Panc1 (cell line): Measurements from ENCODE around the gene DCN. TPM values are rescaled to one million over a fixed set of nuclear protein-coding genes. Genes with fewer than 3 reads are reported as not detected.
A peak's percentile ranks its signal among the peaks of the same experiment; 100 is the strongest.

ENCODE experiments used
- ATAC-seq: fragments of 200-7000 bp; cut with Tn5 transposase; 2 replicates; pipeline ENCODE4 v1.9.1; 2020; ENCODE audit warnings: mild to moderate bottlenecking, moderate library complexity
- BruUV-seq: library from RNA; stranded (reverse); fragments of 400-500 nt; replicated peaks from 2 replicates; lab custom pipeline; 2021; lab: Mats Ljungman, UMichigan
- CTCF ChIA-PET: fragments of 300-600 bp; sonication (Branson Sonifier 250); formaldehyde crosslinking; loops from one replicate; lab custom pipeline; 2022; ENCODE audit warnings: antibody characterized with exemption; lab: Charles Lee
- POLR2A ChIA-PET: fragments of 300-600 bp; sonication (Branson Sonifier 250); formaldehyde crosslinking; loops from one replicate; lab custom pipeline; 2022; ENCODE audit warnings: antibody characterized with exemption; lab: Charles Lee
- DNase-seq: peaks from one replicate; pipeline ENCODE4 v3.0.0-alpha.2; 2010; ENCODE audit warnings: low read depth, low spot score
- H3K27ac ChIP-seq: 2 replicates; pipeline ENCODE4 v1.5.1; 2011; ENCODE audit warnings: mild to moderate bottlenecking, low read length, inconsistent platforms
- H3K27me3 ChIP-seq: fragments of 200-500 bp; sonication (Bioruptor generic); 2 replicates; pipeline ENCODE4 v1.6.0; 2014; ENCODE audit warnings: low read length, inconsistent platforms; ENCODE audit not compliant: control insufficient read depth, insufficient read depth
- H3K36me3 ChIP-seq: fragments of 200-500 bp; sonication (Bioruptor generic); 2 replicates; pipeline ENCODE4 v1.5.1; 2014; ENCODE audit warnings: inconsistent platforms, mild to moderate bottlenecking, low read length, moderate library complexity; ENCODE audit not compliant: control insufficient read depth, insufficient read depth
- H3K4me1 ChIP-seq: 2 replicates; pipeline ENCODE4 v1.5.1; 2011; ENCODE audit warnings: inconsistent platforms, mild to moderate bottlenecking, low read length, moderate library complexity; ENCODE audit not compliant: control insufficient read depth, insufficient read depth
- H3K4me3 ChIP-seq, 2 experiments: 2 replicates each; pipeline ENCODE4 v1.5.1; 2011 to 2012; ENCODE audit warnings: low read depth in 2 of 2, low read length in 2 of 2, mild to moderate bottlenecking in 2 of 2, inconsistent platforms in 1 of 2, moderate library complexity in 1 of 2
- H3K9me3 ChIP-seq: fragments of 200-500 bp; sonication (Bioruptor generic); 2 replicates; pipeline ENCODE4 v1.5.1; 2014; ENCODE audit warnings: low read depth, mild to moderate bottlenecking, inconsistent platforms, low read length, moderate library complexity; ENCODE audit not compliant: control insufficient read depth, insufficient read depth
- POLR2AphosphoS5 ChIP-seq: IDR thresholded peaks from 2 replicates; pipeline ENCODE4 v1.6.1; 2012; ENCODE audit warnings: mild to moderate bottlenecking, low read depth, low read length, moderate library complexity
- SIN3A ChIP-seq: IDR thresholded peaks from 2 replicates; pipeline ENCODE4 v1.6.1; 2012; ENCODE audit warnings: low read depth, mild to moderate bottlenecking, low read length, moderate library complexity, borderline replicate concordance; ENCODE audit not compliant: insufficient read depth
- TCF7L2 ChIP-seq: IDR thresholded peaks from 2 replicates; pipeline ENCODE4 v1.6.1; 2011; ENCODE audit warnings: mild to moderate bottlenecking, low read depth, low read length, inconsistent platforms
- in situ Hi-C: cut with HindIII; loops from 2 replicates; pipeline ENCODE4 v1.10.0; 2016; ENCODE audit warnings: low sequenced_read_pairs, low pct_unique_long_range_greater_than_20kb
- intact Hi-C: fragments of 100-400 bp; cut with micrococcal nuclease; formaldehyde crosslinking; loops from one replicate; pipeline ENCODE4 v1.10.0; 2022; ENCODE audit not compliant: unreplicated experiment
- total RNA-seq: library from RNA; stranded (reverse); gene quantifications from one replicate; pipeline ENCODE4 v1.2.1, GENCODE V29; 2021; ENCODE audit not compliant: unreplicated experiment
- TF ChIP-seq, protein P1 (sequence below): fragments of 450-650 bp; IDR thresholded peaks from 2 replicates; pipeline ENCODE4 v1.5.1; 2017; ENCODE audit warnings: mild to moderate bottlenecking
- TF ChIP-seq, protein P2 (sequence below), 2 experiments: IDR thresholded peaks; 2 replicates each; pipeline ENCODE4 v1.6.1; 2011 to 2012; ENCODE audit warnings: low read depth in 2 of 2, control low read depth in 1 of 2, low read length in 1 of 2, mild to moderate bottlenecking in 1 of 2, moderate library complexity in 1 of 2; ENCODE audit not compliant: insufficient read depth in 1 of 2

DCN gene
- total RNA-seq, 1 experiment from 2014 or later = 1.9 TPM

DNA sequence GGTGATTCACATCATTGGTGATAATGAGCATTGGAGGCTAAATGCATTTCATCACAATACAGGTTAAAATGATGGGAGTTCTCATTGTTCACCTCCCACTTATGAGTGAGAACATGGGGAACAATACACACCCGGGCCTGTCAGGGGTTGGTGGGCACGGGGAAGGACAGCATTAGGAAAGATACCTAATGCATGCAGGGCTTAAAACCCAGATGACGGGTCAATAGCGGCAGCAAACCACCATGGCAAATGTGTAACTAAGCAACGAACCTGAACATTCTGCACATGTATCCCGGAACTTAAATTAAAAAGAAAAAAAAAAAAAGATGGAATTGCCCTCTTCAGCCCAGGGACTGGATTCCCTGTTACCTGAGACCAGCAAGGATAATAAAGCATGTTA is 69.0 kb downstream of the DCN start:
- no TSS peak for BruUV-seq
- CTCF ChIA-PET = no interaction called here

DNA sequence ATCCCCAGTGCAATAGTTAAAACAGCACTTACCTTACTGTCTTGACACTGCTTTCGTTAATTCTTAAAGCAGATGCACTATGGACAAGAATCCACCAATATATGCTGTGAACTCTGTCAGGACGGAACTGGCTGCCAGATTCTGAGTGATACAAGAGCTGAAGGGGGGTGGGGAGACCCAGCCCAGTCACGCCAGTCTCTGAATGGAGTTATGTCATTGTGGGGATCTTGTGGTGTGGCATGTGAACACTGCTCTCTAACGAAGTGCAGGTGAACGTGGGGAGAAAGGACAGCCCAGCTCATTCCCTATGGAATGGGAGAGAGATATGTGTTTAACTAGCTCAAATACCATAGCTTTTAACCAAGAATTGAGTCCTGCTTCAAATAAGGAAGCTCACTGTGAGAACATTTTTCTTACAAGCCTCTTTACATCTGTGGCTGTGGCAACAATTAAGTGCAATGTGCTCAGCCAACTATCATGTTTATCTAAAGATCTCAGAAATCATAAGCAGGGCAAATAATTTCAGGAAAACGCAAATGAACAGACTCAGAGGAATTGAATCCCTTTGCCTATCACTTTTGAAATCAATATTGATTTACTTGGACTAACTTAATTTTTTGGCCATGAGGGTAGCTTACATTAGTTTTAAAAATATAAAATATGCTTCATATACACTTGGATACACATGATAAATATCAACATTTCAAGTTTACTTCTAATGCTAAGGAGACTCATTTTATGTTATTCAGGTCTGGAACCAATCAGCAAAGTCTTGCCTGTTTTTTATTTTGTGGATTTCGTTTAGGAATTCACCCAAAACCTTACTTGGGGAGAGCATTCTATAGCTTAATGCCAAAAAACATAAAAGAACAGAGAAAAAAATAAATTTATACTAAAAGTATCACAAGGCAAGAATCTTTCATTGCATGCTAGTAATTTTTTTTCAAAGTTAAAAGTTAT is 71.0 kb downstream of the DCN start, which contains the start of gene LUM:
Gene LUM (minus strand): TSS at position 129 of the 960 bp plus-strand sequence. CDS start 2,515 bp downstream, outside the sequence.
- BruUV-seq = no TSS peak
- no peak within 1 kb of the TSS for H3K27ac ChIP-seq
- TF ChIP-seq SIN3A (no peak), POLR2AphosphoS5 (no peak)
- CTCF ChIA-PET = interaction anchor here (0.5 kb wide), 1 partner anchor 1065 kb away, joined by 4 read pairs; no protein-coding TSS in a partner anchor
- DNase-seq (no peak), ATAC-seq (no peak)
- H3K4me1 ChIP-seq = no peaks in the 10 kb centered on the region
- in situ Hi-C loops (no loop called here), intact Hi-C loops (no loop called here)
- H3K4me3 ChIP-seq = peak within 1 kb of the TSS in 1 of 2 experiments; percentile 22; a peak in 1 of 4 replicates
- H3K27me3 ChIP-seq = no peaks in the 10 kb centered on the region
- no peaks in the 10 kb centered on the region for H3K9me3 ChIP-seq
- POLR2A ChIA-PET = interaction anchor here (0.6 kb wide), 1 partner anchor 138 kb away, joined by 3 read pairs; no protein-coding TSS in a partner anchor
- H3K36me3 ChIP-seq = no peaks in the 10 kb centered on the region; the same call in 1 of the 2 replicates

More for the DNA sequence above, 69.0 kb downstream of the DCN start:
- ATAC-seq (no peak), DNase-seq (no peak)
- TF ChIP-seq TCF7L2 (no peak), POLR2AphosphoS5 (no peak), SIN3A (no peak)
- TF ChIP-seq, protein P1, sequence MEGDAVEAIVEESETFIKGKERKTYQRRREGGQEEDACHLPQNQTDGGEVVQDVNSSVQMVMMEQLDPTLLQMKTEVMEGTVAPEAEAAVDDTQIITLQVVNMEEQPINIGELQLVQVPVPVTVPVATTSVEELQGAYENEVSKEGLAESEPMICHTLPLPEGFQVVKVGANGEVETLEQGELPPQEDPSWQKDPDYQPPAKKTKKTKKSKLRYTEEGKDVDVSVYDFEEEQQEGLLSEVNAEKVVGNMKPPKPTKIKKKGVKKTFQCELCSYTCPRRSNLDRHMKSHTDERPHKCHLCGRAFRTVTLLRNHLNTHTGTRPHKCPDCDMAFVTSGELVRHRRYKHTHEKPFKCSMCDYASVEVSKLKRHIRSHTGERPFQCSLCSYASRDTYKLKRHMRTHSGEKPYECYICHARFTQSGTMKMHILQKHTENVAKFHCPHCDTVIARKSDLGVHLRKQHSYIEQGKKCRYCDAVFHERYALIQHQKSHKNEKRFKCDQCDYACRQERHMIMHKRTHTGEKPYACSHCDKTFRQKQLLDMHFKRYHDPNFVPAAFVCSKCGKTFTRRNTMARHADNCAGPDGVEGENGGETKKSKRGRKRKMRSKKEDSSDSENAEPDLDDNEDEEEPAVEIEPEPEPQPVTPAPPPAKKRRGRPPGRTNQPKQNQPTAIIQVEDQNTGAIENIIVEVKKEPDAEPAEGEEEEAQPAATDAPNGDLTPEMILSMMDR = no peak
- TF ChIP-seq, protein P2, sequence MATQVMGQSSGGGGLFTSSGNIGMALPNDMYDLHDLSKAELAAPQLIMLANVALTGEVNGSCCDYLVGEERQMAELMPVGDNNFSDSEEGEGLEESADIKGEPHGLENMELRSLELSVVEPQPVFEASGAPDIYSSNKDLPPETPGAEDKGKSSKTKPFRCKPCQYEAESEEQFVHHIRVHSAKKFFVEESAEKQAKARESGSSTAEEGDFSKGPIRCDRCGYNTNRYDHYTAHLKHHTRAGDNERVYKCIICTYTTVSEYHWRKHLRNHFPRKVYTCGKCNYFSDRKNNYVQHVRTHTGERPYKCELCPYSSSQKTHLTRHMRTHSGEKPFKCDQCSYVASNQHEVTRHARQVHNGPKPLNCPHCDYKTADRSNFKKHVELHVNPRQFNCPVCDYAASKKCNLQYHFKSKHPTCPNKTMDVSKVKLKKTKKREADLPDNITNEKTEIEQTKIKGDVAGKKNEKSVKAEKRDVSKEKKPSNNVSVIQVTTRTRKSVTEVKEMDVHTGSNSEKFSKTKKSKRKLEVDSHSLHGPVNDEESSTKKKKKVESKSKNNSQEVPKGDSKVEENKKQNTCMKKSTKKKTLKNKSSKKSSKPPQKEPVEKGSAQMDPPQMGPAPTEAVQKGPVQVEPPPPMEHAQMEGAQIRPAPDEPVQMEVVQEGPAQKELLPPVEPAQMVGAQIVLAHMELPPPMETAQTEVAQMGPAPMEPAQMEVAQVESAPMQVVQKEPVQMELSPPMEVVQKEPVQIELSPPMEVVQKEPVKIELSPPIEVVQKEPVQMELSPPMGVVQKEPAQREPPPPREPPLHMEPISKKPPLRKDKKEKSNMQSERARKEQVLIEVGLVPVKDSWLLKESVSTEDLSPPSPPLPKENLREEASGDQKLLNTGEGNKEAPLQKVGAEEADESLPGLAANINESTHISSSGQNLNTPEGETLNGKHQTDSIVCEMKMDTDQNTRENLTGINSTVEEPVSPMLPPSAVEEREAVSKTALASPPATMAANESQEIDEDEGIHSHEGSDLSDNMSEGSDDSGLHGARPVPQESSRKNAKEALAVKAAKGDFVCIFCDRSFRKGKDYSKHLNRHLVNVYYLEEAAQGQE (IDR thresholded peaks at IDR 0.05; ENCODE audit: insufficient read depth in 1 of 2, low read depth in 2 of 2, low read length in 1 of 2) = no peak
- Histone ChIP-seq H3K4me1 (no peaks in the 10 kb centered on the region), H3K9me3 (no peaks in the 10 kb centered on the region), H3K4me3 (no peak overlapping the region), H3K27me3 (no peaks in the 10 kb centered on the region), H3K36me3 (no peaks in the 10 kb centered on the region; the same call in 1 of the 2 replicates), H3K27ac (no peak overlapping the region)
- POLR2A ChIA-PET = no interaction called here
- in situ Hi-C loops (no loop called here), intact Hi-C loops (no loop called here)
